Activated CD8-positive, alpha-beta T cell treated with anti-CD3 and anti-CD28 coated beads for 36 hours (primary cell): Measurements from ENCODE around the gene ADAMTS16. TPM values are rescaled to one million over a fixed set of nuclear protein-coding genes. Genes with fewer than 3 reads are reported as not detected.

ENCODE experiments used
- ATAC-seq: fragments of 200-7000 bp; cut with Tn5 transposase; one replicate; pipeline ENCODE4 v1.10.0; 2021; ENCODE audit warnings: mild to moderate bottlenecking, moderate library complexity
- CTCF ChIA-PET: fragments of 350-600 bp; sonication (Branson Sonifier 250); formaldehyde crosslinking; loops from one replicate; lab custom pipeline; 2021; ENCODE audit warnings: antibody characterized with exemption; lab: Charles Lee
- POLR2A ChIA-PET: fragments of 350-600 bp; sonication (Branson Sonifier 250); formaldehyde crosslinking; loops from one replicate; lab custom pipeline; 2021; ENCODE audit warnings: antibody characterized with exemption; lab: Charles Lee
- DNase-seq: peaks from one replicate; pipeline ENCODE4 v3.0.0-alpha.2; 2020
- H3K27ac Mint-ChIP-seq: one replicate; pipeline ENCODE4 v1.8.0; 2021; ENCODE audit warnings: mild to moderate bottlenecking, mixed read lengths
- H3K27me3 Mint-ChIP-seq: one replicate; pipeline ENCODE4 v1.8.0; 2021; ENCODE audit warnings: mixed read lengths
- H3K36me3 Mint-ChIP-seq: one replicate; pipeline ENCODE4 v1.8.0; 2021; ENCODE audit warnings: low read depth, mixed read lengths
- H3K4me1 Mint-ChIP-seq: one replicate; pipeline ENCODE4 v1.8.0; 2021; ENCODE audit warnings: low read depth, mixed read lengths
- H3K4me3 Mint-ChIP-seq: one replicate; pipeline ENCODE4 v1.8.0; 2021; ENCODE audit warnings: mild to moderate bottlenecking, moderate library complexity, mixed read lengths
- H3K9me3 Mint-ChIP-seq: one replicate; pipeline ENCODE4 v1.8.0; 2021; ENCODE audit warnings: mixed read lengths
- intact Hi-C: fragments of 100-400 bp; cut with micrococcal nuclease; formaldehyde crosslinking; loops from one replicate; pipeline ENCODE4 v1.10.0; 2022
- total RNA-seq, 2 experiments: library from RNA; stranded (reverse); gene quantifications; one replicate each; pipeline ENCODE4 v1.2.3, GENCODE V29; 2021
- TF ChIP-seq, protein P1 (sequence below): fragments of 200-600 bp; IDR thresholded peaks from one replicate; pipeline ENCODE4 v1.8.0; 2022; ENCODE audit warnings: antibody characterized with exemption, mild to moderate bottlenecking

ADAMTS16 gene
- total RNA-seq, 2 experiments from 2014 or later = not detected

GRCh38 chr5:5360941-5361520 is 220.9 kb downstream of the ADAMTS16 start:
- ATAC-seq = no peak
- H3K27me3 Mint-ChIP-seq = no peaks in the 10 kb centered on the region
- no peaks in the 10 kb centered on the region for H3K9me3 Mint-ChIP-seq
- no peaks in the 10 kb centered on the region for H3K4me1 Mint-ChIP-seq
- H3K4me3 Mint-ChIP-seq = no peak overlapping the region
- DNase-seq = no peak
- CTCF ChIA-PET = no interaction called here
- TF ChIP-seq, protein P1, sequence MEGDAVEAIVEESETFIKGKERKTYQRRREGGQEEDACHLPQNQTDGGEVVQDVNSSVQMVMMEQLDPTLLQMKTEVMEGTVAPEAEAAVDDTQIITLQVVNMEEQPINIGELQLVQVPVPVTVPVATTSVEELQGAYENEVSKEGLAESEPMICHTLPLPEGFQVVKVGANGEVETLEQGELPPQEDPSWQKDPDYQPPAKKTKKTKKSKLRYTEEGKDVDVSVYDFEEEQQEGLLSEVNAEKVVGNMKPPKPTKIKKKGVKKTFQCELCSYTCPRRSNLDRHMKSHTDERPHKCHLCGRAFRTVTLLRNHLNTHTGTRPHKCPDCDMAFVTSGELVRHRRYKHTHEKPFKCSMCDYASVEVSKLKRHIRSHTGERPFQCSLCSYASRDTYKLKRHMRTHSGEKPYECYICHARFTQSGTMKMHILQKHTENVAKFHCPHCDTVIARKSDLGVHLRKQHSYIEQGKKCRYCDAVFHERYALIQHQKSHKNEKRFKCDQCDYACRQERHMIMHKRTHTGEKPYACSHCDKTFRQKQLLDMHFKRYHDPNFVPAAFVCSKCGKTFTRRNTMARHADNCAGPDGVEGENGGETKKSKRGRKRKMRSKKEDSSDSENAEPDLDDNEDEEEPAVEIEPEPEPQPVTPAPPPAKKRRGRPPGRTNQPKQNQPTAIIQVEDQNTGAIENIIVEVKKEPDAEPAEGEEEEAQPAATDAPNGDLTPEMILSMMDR = no peak
- H3K36me3 Mint-ChIP-seq = no peaks in the 10 kb centered on the region
- no peak overlapping the region for H3K27ac Mint-ChIP-seq
- POLR2A ChIA-PET = no interaction called here
- intact Hi-C loops = no loop called here

DNA sequence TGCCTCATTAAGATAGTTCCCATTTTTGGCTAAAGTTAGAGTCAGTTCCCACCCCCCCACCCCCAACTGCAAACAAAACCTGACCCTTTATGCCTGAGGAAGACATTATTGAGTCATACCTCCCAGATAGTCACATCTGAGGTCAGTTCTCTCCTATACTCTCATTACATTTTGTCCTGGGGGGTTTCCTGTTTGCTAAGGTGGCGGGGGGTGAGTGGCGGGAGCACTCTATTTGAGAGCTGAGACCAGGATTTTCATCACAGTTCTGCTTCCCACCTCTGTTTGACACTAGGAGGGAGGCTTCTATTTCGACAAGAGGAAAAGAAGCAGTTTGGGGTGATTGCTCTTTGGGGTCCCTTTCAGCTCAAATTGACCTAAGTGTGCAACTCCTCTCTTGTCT is 222.9 kb downstream of the ADAMTS16 start:
- ATAC-seq (no peak), DNase-seq (no peak)
- no peaks in the 10 kb centered on the region for H3K27me3 Mint-ChIP-seq
- TF ChIP-seq, protein P1 = no peak
- no peaks in the 10 kb centered on the region for H3K4me1 Mint-ChIP-seq
- H3K36me3 Mint-ChIP-seq = no peaks in the 10 kb centered on the region
- ChIA-PET POLR2A (no interaction called here), CTCF (no interaction called here)
- no peaks in the 10 kb centered on the region for H3K9me3 Mint-ChIP-seq
- no peak overlapping the region for H3K27ac Mint-ChIP-seq
- no peak overlapping the region for H3K4me3 Mint-ChIP-seq
- intact Hi-C loops = no loop called here

DNA sequence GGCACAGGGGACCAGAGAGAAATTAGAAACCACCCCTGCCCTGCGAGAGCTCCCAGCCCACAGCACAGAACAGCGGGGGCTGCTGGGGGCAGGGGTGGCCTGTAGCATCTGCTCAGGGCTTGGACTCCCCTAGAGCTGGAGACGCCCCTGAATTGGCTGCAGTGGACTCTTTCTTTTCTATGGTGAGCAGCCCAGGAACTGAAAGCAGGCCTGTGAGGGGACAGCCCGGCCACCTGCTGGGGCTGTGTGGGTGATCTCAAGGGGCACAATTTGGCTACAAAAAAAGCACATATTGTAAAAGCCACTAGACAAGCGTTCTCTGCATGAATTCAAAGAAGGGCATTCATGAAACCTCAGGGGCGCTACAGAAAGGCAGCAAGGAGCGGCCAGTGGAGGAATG is 224.8 kb downstream of the ADAMTS16 start:
- Mint-ChIP-seq H3K9me3 (no peaks in the 10 kb centered on the region), H3K4me3 (no peak overlapping the region), H3K36me3 (no peaks in the 10 kb centered on the region), H3K27ac (no peak overlapping the region), H3K4me1 (no peaks in the 10 kb centered on the region), H3K27me3 (no peaks in the 10 kb centered on the region)
- CTCF ChIA-PET = no interaction called here
- POLR2A ChIA-PET = no interaction called here
- ATAC-seq = no peak
- TF ChIP-seq, protein P1 = no peak
- intact Hi-C loops = no loop called here
- DNase-seq = no peak

DNA sequence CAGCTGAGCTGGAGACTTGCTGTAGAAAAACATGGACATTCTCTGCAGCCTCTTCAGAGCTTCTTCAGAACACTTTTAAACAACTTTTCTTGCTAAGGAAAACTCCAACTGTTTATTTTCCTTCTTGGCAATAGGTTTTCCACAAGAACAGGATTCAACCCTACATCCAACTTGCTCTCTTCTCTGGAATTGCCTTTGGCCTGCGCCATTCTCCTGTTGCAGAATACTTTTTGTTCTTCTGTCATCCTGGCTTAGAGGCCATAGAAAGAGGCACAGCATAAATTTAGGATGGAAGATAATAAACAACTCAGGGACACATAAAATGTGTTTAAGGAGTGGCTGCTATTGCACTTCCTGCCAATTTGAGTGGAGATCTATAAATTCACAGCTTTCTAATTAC is 227.6 kb downstream of the ADAMTS16 start:
- CTCF ChIA-PET = no interaction called here
- H3K36me3 Mint-ChIP-seq = no peaks in the 10 kb centered on the region
- no peaks in the 10 kb centered on the region for H3K27me3 Mint-ChIP-seq
- intact Hi-C loops = no loop called here
- POLR2A ChIA-PET = no interaction called here
- no peaks in the 10 kb centered on the region for H3K9me3 Mint-ChIP-seq
- no peak overlapping the region for H3K27ac Mint-ChIP-seq
- DNase-seq = no peak
- ATAC-seq = no peak
- H3K4me3 Mint-ChIP-seq = no peak overlapping the region
- TF ChIP-seq, protein P1 = no peak
- H3K4me1 Mint-ChIP-seq = no peaks in the 10 kb centered on the region

DNA sequence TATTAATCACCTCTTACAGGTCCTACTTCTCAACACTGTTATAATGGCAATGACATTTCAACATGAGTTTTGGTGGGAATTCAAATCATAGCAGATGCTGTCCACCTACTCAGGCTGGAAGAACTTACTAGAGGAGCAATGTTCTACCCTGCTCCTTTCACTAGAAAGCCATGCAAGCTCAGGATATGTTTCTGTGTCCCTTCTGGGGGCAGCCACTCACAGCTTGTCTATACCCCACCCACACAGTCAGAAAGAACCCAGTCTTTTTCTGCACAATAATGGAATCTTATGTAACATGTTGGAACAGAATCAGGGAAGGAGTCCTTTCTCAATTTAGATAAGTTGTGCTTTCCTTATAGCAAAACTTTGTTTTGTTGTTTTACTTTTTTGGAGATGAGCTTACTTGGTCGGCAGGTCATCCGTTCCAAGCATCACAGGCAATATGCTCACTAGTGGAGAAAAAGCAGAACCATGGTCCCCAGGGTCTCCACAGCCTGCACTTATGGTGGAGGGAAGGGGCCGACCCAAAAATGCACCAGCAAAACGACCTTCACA is 229.0 kb downstream of the ADAMTS16 start:
- intact Hi-C loops = no loop called here
- TF ChIP-seq, protein P1 = no peak
- Mint-ChIP-seq H3K9me3 (no peaks in the 10 kb centered on the region), H3K4me3 (no peak overlapping the region), H3K36me3 (no peaks in the 10 kb centered on the region), H3K4me1 (no peaks in the 10 kb centered on the region), H3K27me3 (no peaks in the 10 kb centered on the region), H3K27ac (no peak overlapping the region)
- CTCF ChIA-PET = no interaction called here
- ATAC-seq = no peak
- POLR2A ChIA-PET = interaction anchor here (1.1 kb wide), 1 partner anchor 16 kb away, joined by 3 read pairs; no protein-coding TSS in a partner anchor
- no peak for DNase-seq
